Transverse colon (tissue), 4 donors: Measurements from ENCODE around the gene MIOX. TPM values are rescaled to one million over a fixed set of nuclear protein-coding genes. Genes with fewer than 3 reads are reported as not detected.
A peak's percentile ranks its signal among the peaks of the same experiment; 100 is the strongest.

Source experiments
- DNase-seq: peaks from one replicate; pipeline ENCODE4 v3.0.0-alpha.2; 2019
- H3K27ac ChIP-seq, 4 donors: fragments of 200-600 bp; sonication (generic); 2 replicates each; pipeline ENCODE4 v1.5.1; 2016 to 2018; ENCODE audit warnings: inconsistent platforms in 4 of 4
- H3K27me3 ChIP-seq: fragments of 200-600 bp; sonication (generic); 2 replicates; pipeline ENCODE4 v1.5.1; 2017; ENCODE audit warnings: inconsistent platforms
- H3K36me3 ChIP-seq, 4 donors: fragments of 200-600 bp; sonication (generic); 2 replicates each; pipeline ENCODE4 v1.5.1; 2017 to 2019; ENCODE audit warnings: inconsistent platforms in 4 of 4
- H3K4me1 ChIP-seq, 4 donors: fragments of 200-600 bp; sonication (generic); 2 replicates each; pipeline ENCODE4 v1.5.1; 2017 to 2020; ENCODE audit warnings: inconsistent platforms in 4 of 4
- H3K4me3 ChIP-seq, 4 donors: fragments of 200-600 bp; sonication (generic); 1 replicate in 1 of 4; 2 replicates in 3 of 4; pipeline versions ENCODE4 v1.5.1 to v1.6.1; 2017 to 2019; ENCODE audit warnings: inconsistent platforms in 4 of 4
- H3K9me3 ChIP-seq, 2 donors: fragments of 200-600 bp; sonication (generic); 2 replicates each; pipeline ENCODE4 v1.5.1; 2017 to 2019; ENCODE audit warnings: inconsistent platforms in 2 of 2
- CTCF ChIP-seq, 5 experiments: fragments of 200-600 bp in 3 of 5; fragments of 450-650 bp in 2 of 5; sonication (generic) in 3 of 5; IDR thresholded peaks; 1 replicate in 2 of 5; 2 replicates in 3 of 5; pipeline ENCODE4 v1.5.1; 2016 to 2017; ENCODE audit warnings: antibody characterized with exemption in 5 of 5, inconsistent platforms in 3 of 5, mild to moderate bottlenecking in 2 of 5, moderate library complexity in 1 of 5
- EP300 ChIP-seq: sonication (generic); formaldehyde crosslinking; IDR thresholded peaks from one replicate; pipeline ENCODE4 v1.6.1; 2017; ENCODE audit warnings: antibody characterized with exemption, low read depth
- POLR2A ChIP-seq: fragments of 450-650 bp; IDR thresholded peaks from one replicate; pipeline ENCODE4 v1.6.1; 2016; ENCODE audit warnings: antibody characterized with exemption, mild to moderate bottlenecking, moderate library complexity
- POLR2AphosphoS5 ChIP-seq, 3 donors: sonication (generic); formaldehyde crosslinking; IDR thresholded peaks; one replicate each; pipeline ENCODE4 v1.6.1; 2016; ENCODE audit warnings: antibody characterized with exemption in 3 of 3
- WGBS, 2 donors: methylation state at CpG; one replicate each; pipeline ENCODE4 v1.1.5; 2018; ENCODE audit warnings: low coverage in 1 of 2; 5-methylcytosine and 5-hydroxymethylcytosine counted together
- in situ Hi-C, 4 donors: fragments of 200-750 bp; cut with MboI; loops; one replicate each; pipeline versions ENCODE4 v1.15.0 to v1.15.1; 2017; ENCODE audit warnings: low sequenced_read_pairs in 3 of 4, low pct_ligation_motif_present in 1 of 4, low pct_unique_long_range_greater_than_20kb in 1 of 4
- intact Hi-C: fragments of 100-400 bp; cut with DNase I; formaldehyde crosslinking; loops from one replicate; pipeline ENCODE4 v1.15.1; 2023; ENCODE audit warnings: low total_unique reads
- total RNA-seq, 4 donors: library from RNA; depleted of rRNA; stranded (reverse); fragments of >200 nt; gene quantifications; one replicate each; pipeline ENCODE4 v1.1.0, GENCODE V29; 2016

Gene MIOX
- total RNA-seq, 4 donors from 2014 or later, result not detected

- intact Hi-C loops (no loop called here), in situ Hi-C loops (no loop called here)
- H3K27me3 ChIP-seq, result no peaks in the 10 kb centered on the region
- H3K9me3 ChIP-seq, result no peaks in the 10 kb centered on the region
- no peak for DNase-seq
- H3K36me3 ChIP-seq, result peaks cover 0 to 21% (median 9%) of the 10 kb centered on the region in 4 donors
- no peak overlapping the region for H3K27ac ChIP-seq
- peaks cover 14 to 39% (median 30%) of the 10 kb centered on the region in 4 donors for H3K4me1 ChIP-seq
- no peak overlapping the region for H3K4me3 ChIP-seq
- 90 to 97% methylated on average over 5 to 14 of the region's 15 CpGs for WGBS, 2 donors
- no peak for TF ChIP-seq POLR2A
- TF ChIP-seq POLR2AphosphoS5 (IDR thresholded peaks at IDR 0.05), result no peak
- TF ChIP-seq EP300, result no peak
- TF ChIP-seq CTCF (IDR thresholded peaks at IDR 0.05), result no peak
Observed at GRCh38 chr22:50522208-50522805, 35.6 kb downstream of the MIOX start.

- Histone ChIP-seq H3K27ac (no peak overlapping the region), H3K36me3 (peaks cover 0 to 17% (median 8%) of the 10 kb centered on the region in 4 donors), H3K4me1 (peaks cover 14 to 39% (median 31%) of the 10 kb centered on the region in 4 donors), H3K4me3 (no peak overlapping the region), H3K27me3 (no peaks in the 10 kb centered on the region), H3K9me3 (no peaks in the 10 kb centered on the region)
- no peak for TF ChIP-seq CTCF (IDR thresholded peaks at IDR 0.05)
- WGBS, 2 donors, result 76% methylated on average over 21 of the region's 22 CpGs; no CpG with 5 or more reads in 1 of the 2 donors
- DNase-seq, result no peak
- in situ Hi-C loops, result no loop called here
- intact Hi-C loops, result no loop called here
Observed at GRCh38 chr22:50522806-50523438, 36.3 kb downstream of the MIOX start.

GRCh38 chr22:50523458-50523805 lies 36.8 kb downstream of the MIOX start:
- WGBS, 2 donors, result 86% methylated on average over 16 of the region's 16 CpGs; no CpG with 5 or more reads in 1 of the 2 donors

GRCh38 chr22:50523806-50524675 lies 37.4 kb downstream of the MIOX start:
- Histone ChIP-seq H3K4me3 (peak overlapping the region in 3 of 4 donors; percentile 70 to 86 (median 77)), H3K27ac (peak overlapping the region; percentile 95 to 99 (median 98)), H3K27me3 (no peaks in the 10 kb centered on the region), H3K9me3 (no peaks in the 10 kb centered on the region), H3K4me1 (peaks cover 14 to 42% (median 33%) of the 10 kb centered on the region in 4 donors), H3K36me3 (peaks cover 0 to 15% (median 4%) of the 10 kb centered on the region in 4 donors)
- WGBS, 2 donors, result 63% methylated on average over 21 of the region's 25 CpGs; no CpG with 5 or more reads in 1 of the 2 donors
- in situ Hi-C loops (no loop called here), intact Hi-C loops (no loop called here)
- DNase-seq, result peak; percentile 43
- TF ChIP-seq POLR2A, result no peak
- TF ChIP-seq CTCF (IDR thresholded peaks at IDR 0.05), result no peak
- no peak for TF ChIP-seq POLR2AphosphoS5 (IDR thresholded peaks at IDR 0.05)
- no peak for TF ChIP-seq EP300

More at GRCh38 chr22:50523458-50523805, 36.8 kb downstream of the MIOX start:
- no peak for DNase-seq
- Histone ChIP-seq H3K4me1 (peaks cover 14 to 39% (median 32%) of the 10 kb centered on the region in 4 donors), H3K9me3 (no peaks in the 10 kb centered on the region), H3K36me3 (peaks cover 0 to 15% (median 7%) of the 10 kb centered on the region in 4 donors), H3K27me3 (no peaks in the 10 kb centered on the region), H3K4me3 (no peak overlapping the region), H3K27ac (peak overlapping the region in 2 of 4 donors; percentile 95 to 99)
- intact Hi-C loops (no loop called here), in situ Hi-C loops (no loop called here)
- TF ChIP-seq EP300, result no peak
